ENCODE data around the gene NEB. TPM values are rescaled to one million over a fixed set of nuclear protein-coding genes. Genes with fewer than 3 reads are reported as not detected.

Gene NEB
- total RNA-seq, 1 donor from 2014 or later: 5.0 TPM

DNA sequence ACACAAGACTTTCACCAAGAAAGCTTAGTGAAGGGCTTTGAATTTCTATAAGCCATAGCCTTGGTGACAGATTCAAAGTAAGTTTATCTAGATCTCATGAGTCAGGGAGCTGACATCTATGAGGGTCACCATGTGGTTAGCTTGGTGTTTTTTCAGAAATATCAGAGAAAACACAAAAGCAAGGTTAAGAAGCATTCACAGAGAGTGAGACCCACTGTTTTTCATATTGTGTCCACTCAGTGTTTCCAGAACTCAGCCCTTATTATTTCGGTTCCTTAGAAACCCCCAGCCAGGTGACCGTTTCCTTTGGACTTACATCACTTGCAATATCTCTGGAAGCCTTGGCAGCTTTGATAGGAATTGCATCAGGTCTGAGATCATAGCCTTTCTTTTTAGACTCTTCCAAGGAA, 76.6 kb downstream of the NEB start:
- TF ChIP-seq, protein P1, sequence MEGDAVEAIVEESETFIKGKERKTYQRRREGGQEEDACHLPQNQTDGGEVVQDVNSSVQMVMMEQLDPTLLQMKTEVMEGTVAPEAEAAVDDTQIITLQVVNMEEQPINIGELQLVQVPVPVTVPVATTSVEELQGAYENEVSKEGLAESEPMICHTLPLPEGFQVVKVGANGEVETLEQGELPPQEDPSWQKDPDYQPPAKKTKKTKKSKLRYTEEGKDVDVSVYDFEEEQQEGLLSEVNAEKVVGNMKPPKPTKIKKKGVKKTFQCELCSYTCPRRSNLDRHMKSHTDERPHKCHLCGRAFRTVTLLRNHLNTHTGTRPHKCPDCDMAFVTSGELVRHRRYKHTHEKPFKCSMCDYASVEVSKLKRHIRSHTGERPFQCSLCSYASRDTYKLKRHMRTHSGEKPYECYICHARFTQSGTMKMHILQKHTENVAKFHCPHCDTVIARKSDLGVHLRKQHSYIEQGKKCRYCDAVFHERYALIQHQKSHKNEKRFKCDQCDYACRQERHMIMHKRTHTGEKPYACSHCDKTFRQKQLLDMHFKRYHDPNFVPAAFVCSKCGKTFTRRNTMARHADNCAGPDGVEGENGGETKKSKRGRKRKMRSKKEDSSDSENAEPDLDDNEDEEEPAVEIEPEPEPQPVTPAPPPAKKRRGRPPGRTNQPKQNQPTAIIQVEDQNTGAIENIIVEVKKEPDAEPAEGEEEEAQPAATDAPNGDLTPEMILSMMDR (conservative IDR thresholded peaks at IDR 0.05): no peak
- Mint-ChIP-seq H3K4me3 (no peak overlapping the region), H3K9me3 (no peaks in the 10 kb centered on the region), H3K4me1 (ENCODE audit: unreplicated experiment) (no peaks in the 10 kb centered on the region), H3K36me3 (no peaks in the 10 kb centered on the region), H3K27ac (no peak overlapping the region), H3K27me3 (no peaks in the 10 kb centered on the region)
- DNase-seq (ENCODE audit: extremely low spot score, unreplicated experiment): no peak

DNA sequence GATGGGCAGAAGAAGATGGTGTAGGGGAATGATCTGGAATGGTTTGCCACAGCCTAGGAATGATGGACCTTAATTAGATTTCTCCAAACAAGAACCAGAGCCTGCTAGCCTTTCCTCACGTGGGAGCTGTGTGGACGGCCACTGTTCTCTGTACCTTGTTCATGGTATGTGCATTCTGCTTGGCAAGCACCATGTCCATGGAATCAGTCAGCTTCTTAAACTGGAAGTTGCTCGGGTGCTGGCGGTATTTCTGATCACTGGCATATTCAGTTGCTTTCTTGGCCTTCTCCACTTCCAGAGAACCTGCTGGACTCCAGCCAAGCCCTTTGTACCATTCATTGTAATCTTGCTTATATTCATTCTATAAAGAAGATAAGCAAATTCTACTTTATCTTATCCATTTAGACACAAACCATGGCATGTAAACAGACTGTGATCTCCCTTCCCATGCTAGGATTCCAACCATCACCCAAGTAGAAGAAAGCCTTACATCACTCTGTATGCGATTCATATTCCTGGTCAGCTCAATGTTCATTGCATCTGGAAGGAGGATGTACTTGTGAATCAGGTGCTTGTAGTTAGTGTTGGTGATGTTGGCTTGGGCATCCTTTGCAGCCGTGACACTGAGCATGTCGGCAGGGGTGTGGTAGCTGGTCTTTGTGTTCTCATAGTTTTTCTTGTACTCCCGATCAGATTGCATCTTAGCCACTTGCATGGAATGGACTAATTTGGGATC, 78.4 kb downstream of the NEB start:
- DNase-seq (ENCODE audit: extremely low spot score, unreplicated experiment): no peak
- Mint-ChIP-seq H3K9me3 (no peaks in the 10 kb centered on the region), H3K4me3 (no peak overlapping the region), H3K36me3 (no peaks in the 10 kb centered on the region), H3K27ac (no peak overlapping the region), H3K27me3 (no peaks in the 10 kb centered on the region), H3K4me1 (ENCODE audit: unreplicated experiment) (no peaks in the 10 kb centered on the region)
- TF ChIP-seq, protein P1 (conservative IDR thresholded peaks at IDR 0.05): no peak

DNA sequence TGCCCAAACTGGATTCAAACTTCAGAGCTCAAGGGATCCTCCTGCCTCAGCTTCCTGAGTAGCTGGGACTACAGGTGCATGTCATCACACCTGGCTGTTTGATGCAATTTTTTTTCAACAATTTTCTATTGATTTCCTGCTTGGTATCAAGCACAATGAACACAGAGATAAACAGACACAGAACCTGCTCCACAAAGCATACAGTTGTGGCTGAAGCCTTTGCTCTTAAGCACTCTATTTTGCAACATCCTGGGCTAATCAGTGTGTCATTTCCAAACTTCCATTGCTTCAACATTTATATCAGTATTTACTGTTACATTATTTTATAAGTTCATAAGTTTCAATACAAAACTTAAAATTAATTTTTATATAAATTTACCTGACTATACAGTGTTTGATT, 79.4 kb downstream of the NEB start:
- H3K4me3 Mint-ChIP-seq: no peak overlapping the region
- DNase-seq (ENCODE audit: extremely low spot score, unreplicated experiment): no peak
- no peaks in the 10 kb centered on the region for H3K4me1 Mint-ChIP-seq (ENCODE audit: unreplicated experiment)
- H3K9me3 Mint-ChIP-seq: no peaks in the 10 kb centered on the region
- no peaks in the 10 kb centered on the region for H3K27me3 Mint-ChIP-seq
- TF ChIP-seq, protein P1 (conservative IDR thresholded peaks at IDR 0.05): no peak
- no peaks in the 10 kb centered on the region for H3K36me3 Mint-ChIP-seq
- H3K27ac Mint-ChIP-seq: no peak overlapping the region

DNA sequence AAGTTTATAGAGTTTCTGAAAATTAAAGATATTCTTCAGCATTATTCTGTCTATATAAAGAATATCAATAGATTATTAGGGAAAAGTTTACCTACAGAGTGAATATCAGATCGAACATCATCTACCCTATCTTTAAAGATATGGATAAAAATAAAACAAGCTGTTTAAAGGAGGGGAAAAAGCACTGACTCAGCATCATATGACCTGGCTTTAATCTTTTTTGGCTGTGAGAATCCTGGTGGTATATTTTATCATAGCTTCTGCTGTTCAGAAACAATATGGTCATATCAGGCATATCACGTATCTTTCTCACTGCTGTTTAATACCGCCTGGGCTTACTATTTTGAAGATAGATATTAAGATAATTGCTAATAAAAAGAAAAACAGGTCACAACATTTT, 80.2 kb downstream of the NEB start:
- TF ChIP-seq, protein P1 (conservative IDR thresholded peaks at IDR 0.05): no peak
- Mint-ChIP-seq H3K27ac (no peak overlapping the region), H3K9me3 (no peaks in the 10 kb centered on the region), H3K27me3 (no peaks in the 10 kb centered on the region), H3K4me1 (ENCODE audit: unreplicated experiment) (no peaks in the 10 kb centered on the region), H3K36me3 (no peaks in the 10 kb centered on the region), H3K4me3 (no peak overlapping the region)
- no peak for DNase-seq (ENCODE audit: extremely low spot score, unreplicated experiment)

DNA sequence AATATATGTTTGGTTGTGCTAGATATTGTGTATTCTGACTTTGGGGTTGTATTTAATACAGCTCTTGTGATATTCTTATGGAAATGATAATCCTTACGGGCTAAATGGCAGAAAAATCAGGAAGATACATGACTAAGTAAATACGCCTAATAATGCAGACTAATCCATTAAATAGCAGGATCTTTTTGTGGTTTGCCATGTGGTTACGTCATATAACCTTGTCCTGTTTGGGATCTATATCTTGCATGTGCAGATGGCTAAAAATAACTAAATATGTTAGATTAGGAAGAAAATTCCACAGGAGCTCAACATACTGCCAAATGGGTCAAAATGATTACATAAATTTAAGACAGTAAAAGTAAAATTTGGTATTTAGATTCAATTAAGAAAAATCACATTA, 83.0 kb downstream of the NEB start:
- no peaks in the 10 kb centered on the region for H3K4me1 Mint-ChIP-seq (ENCODE audit: unreplicated experiment)
- DNase-seq (ENCODE audit: extremely low spot score, unreplicated experiment): no peak
- peaks cover 5% of the 10 kb centered on the region for H3K9me3 Mint-ChIP-seq
- H3K27me3 Mint-ChIP-seq: no peaks in the 10 kb centered on the region
- H3K27ac Mint-ChIP-seq: no peak overlapping the region
- TF ChIP-seq, protein P1 (conservative IDR thresholded peaks at IDR 0.05): no peak
- no peak overlapping the region for H3K4me3 Mint-ChIP-seq
- no peaks in the 10 kb centered on the region for H3K36me3 Mint-ChIP-seq

Data from type B pancreatic cell (in vitro differentiated cells).